OCI-LY1 (cell line): Measurements from ENCODE around the gene KBTBD8.

Experiments used
- CTCF ChIP-seq: fragments of 200-600 bp; sonication (generic), shearing (Covaris generic); IDR thresholded peaks from 2 replicates; pipeline ENCODE4 v1.5.1; 2017; ENCODE audit warnings: mild to moderate bottlenecking, antibody characterized with exemption, low read length, moderate library complexity, mixed read lengths
- EZH2 ChIP-seq: fragments of 200-600 bp; sonication (generic), shearing (Covaris generic); IDR thresholded peaks from 2 replicates; pipeline ENCODE4 v1.8.0; 2017; ENCODE audit warnings: borderline replicate concordance, mixed run types, mild to moderate bottlenecking, antibody characterized with exemption, low read length, moderate library complexity, mixed read lengths

DNA sequence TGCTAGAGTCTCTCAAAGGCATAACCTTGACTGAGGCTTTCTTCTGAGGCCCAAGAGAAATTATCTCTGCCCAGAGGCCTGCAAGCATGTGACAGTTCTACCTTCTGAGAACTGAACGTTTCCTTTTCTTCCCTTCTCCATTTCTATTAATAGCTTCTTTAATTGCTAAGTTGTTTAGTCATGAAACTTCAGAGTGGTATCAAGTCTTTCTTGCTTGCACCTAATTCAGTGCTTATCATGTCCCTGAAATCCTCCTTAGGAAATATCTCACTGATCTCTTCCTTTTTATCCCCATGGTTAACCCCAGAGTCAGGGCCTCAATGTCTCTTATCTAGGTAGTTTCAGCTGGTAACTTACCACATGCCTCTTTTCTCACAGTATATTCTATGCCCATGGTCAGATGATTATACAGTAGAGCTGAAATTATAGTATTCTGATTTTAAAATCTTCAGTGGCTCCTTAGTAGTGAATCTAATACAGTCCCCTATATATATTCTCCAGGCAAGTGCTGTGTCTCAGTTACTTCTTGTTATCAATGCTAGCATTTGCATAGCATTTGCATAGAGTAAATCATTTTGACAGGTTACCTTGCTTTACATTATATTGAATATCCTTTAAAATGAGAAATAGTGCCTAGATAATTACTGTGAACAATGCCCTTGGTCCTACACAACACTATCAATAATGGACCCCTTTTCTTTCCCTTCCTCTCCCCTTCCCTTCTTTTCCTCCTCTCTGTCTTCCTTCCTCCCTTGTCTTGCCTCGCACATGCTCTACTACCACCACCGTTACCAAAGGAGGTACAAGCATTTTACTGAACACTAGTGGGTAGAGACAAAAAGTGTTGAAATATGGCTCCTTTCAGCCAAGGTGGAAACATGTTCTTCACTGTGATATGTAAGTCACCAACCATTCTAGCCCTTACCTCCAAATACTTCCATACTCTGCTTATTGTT, 33.0 kb downstream of the KBTBD8 start:
- no peak for TF ChIP-seq CTCF
- TF ChIP-seq EZH2: no peak
